CD1c-positive myeloid dendritic cell (primary cell): ENCODE measurements around the gene NEGR1.

ENCODE experiments used
- DNase-seq: peaks from one replicate; pipeline ENCODE4 v3.0.0-alpha.2; 2016; ENCODE audit errors: extremely low spot score

NEGR1 gene

GRCh38 chr1:71693581-71693980, 588.8 kb downstream of the NEGR1 start:
- no peak for DNase-seq

- DNase-seq, result no peak
These were observed 592.7 kb downstream of the NEGR1 start for GRCh38 chr1:71689635-71690034.

GRCh38 chr1:71687376-71687775, 595.0 kb downstream of the NEGR1 start:
- DNase-seq, result no peak

DNA sequence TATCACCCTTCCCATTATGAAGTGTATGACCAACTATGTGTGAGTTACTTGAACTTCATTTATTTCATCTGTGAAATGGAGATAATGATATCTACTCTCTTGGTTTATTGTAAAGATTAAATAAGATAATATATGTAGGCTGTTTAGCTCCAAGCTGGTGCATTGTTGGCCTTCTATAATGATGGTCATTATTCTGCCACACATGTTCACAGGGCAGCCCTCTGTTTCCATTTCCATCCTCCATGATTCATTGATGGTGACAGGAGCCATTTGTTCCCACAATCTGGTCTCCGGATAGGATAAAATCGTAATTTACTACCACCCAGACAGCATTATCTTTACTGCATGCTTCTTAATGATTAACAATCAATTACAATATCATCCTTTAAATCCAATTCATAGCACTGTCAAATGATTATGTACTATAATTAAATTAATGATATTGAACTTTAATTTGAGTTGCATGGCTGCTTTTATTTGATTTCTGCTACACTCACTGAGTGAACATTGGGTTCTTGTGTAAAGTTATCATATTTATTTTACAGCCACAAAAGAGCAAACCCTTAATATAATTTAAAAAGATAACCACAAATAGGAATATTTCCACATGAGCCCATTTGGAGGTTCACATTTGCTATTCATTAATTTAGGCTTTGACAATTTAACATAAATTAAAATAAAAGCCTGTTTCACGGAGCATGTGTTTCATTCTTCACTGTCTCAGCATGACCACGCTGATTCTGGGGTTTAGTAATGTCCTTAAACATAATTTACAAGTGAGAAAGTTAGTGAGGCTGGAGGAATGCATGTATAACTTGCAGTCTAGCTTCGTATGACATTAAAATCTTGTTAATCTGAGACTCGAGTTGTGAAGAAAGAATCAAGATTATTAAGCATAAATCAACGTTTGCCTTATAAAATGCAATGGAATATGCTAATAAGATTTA, 605.1 kb downstream of the NEGR1 start:
- no peak for DNase-seq

DNA sequence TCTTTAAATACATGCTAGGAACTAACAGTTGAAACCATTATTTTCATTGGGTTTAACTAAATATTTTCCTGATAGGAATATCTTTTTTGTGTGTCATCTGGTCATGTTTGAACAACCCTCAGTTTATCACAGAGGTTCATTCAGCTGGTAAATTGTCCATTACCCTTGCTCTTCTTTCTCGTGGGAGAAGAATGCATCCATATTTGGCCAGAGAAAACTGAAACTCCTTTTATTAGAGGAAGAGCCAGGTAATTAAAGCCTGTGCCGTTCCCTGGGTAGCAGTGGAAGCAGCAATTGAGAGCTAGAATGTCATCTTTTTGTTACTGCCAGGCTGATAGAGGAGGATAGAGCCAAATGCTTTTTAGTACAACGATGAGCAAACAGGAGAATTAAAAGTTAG, 614.3 kb downstream of the NEGR1 start:
- DNase-seq, result no peak

- no peak for DNase-seq
These were observed 615.1 kb downstream of the NEGR1 start for GRCh38 chr1:71667216-71667615.

GRCh38 chr1:71666609-71667008, 615.7 kb downstream of the NEGR1 start:
- no peak for DNase-seq

DNA sequence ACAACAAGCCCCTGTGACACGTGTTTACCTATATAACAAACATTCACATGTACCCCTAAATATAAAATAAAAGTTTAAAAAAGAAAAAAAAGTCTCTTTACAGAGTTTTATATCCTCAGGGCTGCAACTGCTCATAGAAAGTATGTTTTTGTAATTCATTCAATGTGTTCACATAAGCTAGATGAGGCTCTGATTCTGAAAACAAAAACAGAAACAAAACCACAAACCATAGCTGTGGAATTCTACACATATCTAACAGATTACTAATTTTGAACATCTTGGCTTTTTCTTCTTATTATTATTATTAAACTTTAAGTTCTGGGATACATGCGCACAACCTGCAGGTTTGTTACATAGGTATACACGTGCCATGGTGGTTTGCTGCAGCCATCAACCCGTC, 621.9 kb downstream of the NEGR1 start:
- DNase-seq, result no peak

DNA sequence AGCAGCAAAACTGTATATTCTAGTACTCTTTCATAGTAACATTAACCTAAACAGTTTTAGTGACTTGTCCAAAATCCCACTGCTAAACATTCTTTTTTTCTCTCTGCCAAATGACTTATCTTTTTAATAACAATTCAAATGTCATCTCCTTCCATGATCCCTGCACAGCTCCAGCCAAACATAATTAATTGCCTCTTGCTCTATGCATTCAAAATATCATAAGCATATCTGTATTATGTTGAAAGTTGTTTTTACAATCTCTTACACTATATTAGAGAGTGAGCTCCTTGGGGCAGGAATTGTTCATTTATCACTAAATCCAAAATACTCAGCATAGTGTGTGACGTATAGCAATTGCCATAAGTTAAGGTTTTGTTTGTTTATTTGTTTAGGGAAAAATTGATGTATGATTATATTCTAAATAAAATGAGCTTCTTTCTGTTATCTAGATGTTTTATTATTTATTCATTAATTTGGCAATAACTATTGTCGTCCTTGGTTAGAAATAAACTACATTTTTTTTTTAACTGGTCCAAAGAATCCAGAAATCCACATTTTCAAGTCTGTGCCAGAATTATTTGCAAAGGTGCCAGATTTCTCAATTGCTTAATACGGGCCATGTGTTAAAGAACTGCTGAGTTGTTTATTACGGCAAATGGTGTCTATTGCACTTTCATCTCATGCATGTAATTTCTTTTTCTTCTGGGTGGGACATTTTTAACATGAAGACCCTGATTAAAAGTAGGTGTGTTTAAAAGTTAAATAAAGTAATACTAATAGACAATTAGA, 624.3 kb downstream of the NEGR1 start:
- no peak for DNase-seq

DNA sequence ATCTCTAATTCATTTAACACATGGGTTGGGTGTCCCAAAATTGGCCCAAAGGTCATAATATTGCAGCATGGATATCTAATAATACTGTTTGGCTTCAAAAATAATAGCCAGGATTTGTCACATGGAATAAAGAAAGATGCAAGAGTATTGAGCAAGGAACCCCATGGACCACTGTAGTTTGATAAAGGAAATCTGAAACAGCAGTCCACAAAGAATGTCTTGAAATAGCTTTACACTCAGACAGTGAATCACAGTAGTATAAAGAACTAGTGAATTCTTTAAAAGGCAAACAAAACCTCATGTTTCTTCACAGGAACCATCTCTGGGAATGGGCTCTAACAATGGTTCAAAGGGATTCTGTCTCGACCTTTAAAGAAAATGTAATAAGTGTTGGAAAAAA, 625.4 kb downstream of the NEGR1 start:
- no peak for DNase-seq

GRCh38 chr1:71655604-71656003, 626.7 kb downstream of the NEGR1 start:
- DNase-seq, result no peak

DNA sequence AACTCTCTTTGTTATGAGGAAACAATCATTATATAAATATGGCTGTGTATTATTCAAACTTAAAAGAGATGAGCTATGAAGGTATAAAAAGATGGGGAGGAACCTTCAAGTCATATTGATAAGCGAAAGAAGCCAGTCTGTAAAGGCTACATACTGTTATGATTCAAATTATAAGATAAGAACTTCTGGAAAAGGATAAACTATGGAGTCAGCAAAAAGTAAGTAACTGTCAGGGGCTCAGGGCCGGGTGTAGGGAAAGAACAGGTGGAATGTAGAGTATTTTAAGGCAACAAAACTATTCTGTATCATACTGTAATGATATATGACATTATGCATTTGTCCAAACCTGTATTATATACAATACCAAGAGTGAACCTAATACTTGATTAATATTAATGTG, 628.4 kb downstream of the NEGR1 start:
- DNase-seq, result no peak

GRCh38 chr1:71651214-71651613, 631.1 kb downstream of the NEGR1 start:
- no peak for DNase-seq

DNA sequence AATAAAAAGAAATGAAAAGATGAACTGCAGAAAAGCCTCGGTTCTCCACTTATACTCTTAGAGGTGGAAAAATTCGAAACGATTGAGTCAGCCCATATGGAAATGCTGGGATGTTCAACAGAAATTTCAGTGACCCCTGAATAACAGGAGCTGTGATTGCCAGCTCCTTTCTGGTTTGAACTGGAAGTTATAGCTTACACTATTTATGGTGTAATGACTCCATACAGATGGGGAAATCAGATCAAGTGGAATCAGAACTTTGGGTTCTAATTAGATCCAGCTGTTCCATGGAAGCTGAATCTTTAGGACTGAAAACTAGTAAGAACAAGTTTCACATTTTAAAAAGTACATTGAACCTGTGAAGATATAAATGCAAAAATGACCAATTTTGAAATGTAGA, 632.2 kb downstream of the NEGR1 start:
- no peak for DNase-seq

- DNase-seq, result no peak
These were observed 632.7 kb downstream of the NEGR1 start for GRCh38 chr1:71649608-71650007.

DNA sequence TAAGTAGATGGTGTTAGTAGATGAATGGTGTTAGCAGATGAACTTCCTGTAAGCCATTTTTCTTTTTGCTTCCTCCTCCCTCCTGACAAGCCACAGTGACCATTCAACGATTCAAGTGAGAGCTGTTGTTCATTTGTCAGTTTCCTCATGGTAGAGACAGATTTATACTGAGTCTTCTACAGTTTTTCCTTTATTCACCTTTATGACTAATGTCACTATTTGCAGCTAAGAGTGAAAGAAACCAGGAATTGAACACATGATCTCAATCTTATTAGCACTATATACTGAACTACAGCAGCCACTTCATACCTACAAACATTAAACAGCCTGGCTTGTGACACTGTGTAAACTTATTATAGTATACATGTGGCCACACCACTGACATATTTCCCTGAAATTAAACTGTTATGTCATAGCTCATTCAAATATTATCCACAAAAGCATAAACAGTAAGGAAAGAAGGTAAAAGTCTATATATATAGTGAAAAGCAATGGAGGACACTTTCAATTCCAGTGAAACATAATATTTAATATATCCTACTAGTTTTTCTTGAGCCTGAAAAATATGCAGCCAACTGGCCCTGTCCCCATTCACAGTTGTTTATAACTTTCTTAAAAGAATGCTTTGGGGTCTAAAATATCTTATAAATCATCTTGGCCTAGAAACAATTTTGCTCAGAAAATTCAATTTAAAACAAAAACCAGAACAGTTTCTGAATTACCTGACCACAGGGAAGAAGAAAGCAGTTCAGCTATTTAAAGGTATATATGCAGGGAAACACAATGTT, 634.6 kb downstream of the NEGR1 start:
- DNase-seq, result no peak

DNA sequence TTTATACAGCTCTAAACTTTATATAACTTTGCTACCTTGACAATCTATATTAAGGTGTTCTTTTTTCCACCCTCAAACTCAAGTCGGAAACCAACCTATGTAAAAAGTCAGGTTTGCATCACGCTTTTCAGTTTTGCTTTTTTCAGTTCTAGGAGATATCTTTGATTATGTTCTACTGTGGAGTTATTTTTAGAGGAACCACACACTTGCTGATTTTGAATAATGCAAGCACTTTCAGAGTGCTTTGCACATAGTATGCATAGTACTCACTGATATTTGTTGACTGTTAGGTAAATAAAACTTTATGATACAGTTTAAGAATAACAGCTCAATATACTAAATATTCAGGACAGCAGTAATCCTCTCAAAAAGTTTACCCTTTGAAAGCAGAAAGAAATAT, 637.3 kb downstream of the NEGR1 start:
- no peak for DNase-seq

DNA sequence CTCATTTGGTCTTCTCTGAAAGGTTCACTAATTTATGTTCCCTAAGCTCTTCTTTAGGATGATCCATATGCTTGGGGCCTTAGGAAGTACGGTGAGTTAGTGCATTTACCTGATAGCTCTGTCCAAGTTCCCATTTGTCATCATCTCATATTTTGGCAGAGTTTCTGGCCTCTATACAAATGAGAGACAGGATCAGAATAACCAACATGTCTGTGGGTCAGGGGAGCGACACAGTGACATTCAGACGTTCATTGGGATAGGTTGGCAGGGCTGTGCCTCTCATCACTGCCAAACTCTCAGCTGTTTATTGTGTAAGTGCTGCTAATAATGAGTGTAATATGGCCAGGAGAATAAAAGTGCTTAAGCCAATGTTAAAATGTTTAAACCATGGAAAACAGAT, 640.4 kb downstream of the NEGR1 start:
- DNase-seq, result no peak

- DNase-seq, result no peak
These were observed 641.3 kb downstream of the NEGR1 start for GRCh38 chr1:71640998-71641397.

DNA sequence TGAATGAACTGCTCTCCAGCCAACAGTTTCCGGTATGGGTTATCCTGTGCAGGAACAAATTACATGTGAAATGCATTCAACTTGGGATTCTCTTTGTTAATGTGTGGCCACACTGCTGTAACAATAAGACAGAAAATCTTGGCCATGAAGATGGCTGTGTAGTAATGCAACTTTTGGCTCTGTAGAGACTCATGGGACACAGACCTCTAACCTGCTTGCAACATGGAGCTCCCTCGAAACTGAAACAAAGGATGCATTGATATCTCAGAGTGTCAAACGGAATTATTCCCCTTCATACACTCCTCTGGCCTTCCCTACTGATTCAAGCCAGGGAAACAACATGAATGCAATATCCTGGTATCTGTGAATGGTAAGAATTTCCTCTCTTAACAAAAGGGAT, 642.2 kb downstream of the NEGR1 start:
- no peak for DNase-seq

- no peak for DNase-seq
These were observed 644.1 kb downstream of the NEGR1 start for GRCh38 chr1:71638081-71638766.

DNA sequence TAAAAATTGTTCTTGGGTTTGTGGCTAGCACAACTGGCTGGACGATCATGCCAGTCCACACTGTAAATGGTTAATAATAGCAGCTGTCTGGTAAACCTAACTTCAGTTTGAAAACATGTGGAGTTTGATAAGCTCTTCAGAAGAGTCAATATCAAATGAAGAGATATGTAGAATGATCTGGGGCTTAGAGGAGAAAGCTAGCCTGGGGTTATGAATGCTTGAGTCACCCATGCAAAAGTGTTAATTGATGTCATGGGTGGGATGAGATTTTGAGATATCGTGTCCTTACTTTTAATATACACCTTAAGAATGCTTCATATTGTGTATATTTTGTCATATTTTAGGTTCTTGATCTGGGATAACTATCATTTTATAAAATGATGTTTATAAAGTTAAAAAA, 646.8 kb downstream of the NEGR1 start:
- DNase-seq, result no peak
